ACC112 (cell line): ENCODE results near the gene CHERP.

Source experiments
- H2AFZ ChIP-seq: fragments of 200-600 bp; sonication (generic); one replicate; pipeline ENCODE4 v1.6.0; 2017; ENCODE audit warnings: antibody characterized with exemption, low read length; ENCODE audit not compliant: unreplicated experiment
- H3K27ac ChIP-seq: fragments of 200-600 bp; sonication (generic); 2 replicates; pipeline ENCODE4 v1.5.1; 2014; ENCODE audit warnings: low read depth, mild to moderate bottlenecking, antibody characterized with exemption, low read length, moderate library complexity
- H3K27me3 ChIP-seq: fragments of 200-600 bp; sonication (generic); 2 replicates; pipeline ENCODE4 v1.6.1; 2014; ENCODE audit warnings: mild to moderate bottlenecking, antibody characterized with exemption, low read length, moderate library complexity, mixed read lengths; ENCODE audit not compliant: insufficient read depth
- H3K36me3 ChIP-seq: fragments of 200-600 bp; sonication (generic); 2 replicates; pipeline ENCODE4 v1.6.1; 2016; ENCODE audit warnings: mild to moderate bottlenecking, antibody characterized with exemption, low read length, moderate library complexity, mixed read lengths; ENCODE audit not compliant: insufficient read depth
- H3K4me1 ChIP-seq: fragments of 200-600 bp; sonication (generic); one replicate; pipeline ENCODE4 v1.6.1; 2016; ENCODE audit warnings: low read length, mixed read lengths; ENCODE audit not compliant: insufficient read depth, unreplicated experiment, control insufficient read depth
- H3K4me3 ChIP-seq: fragments of 200-600 bp; sonication (generic); 2 replicates; pipeline ENCODE4 v1.5.1; 2014; ENCODE audit warnings: mild to moderate bottlenecking, low read depth, low read length
- H3K79me2 ChIP-seq: fragments of 200-600 bp; sonication (generic); one replicate; pipeline ENCODE4 v1.6.0; 2016; ENCODE audit warnings: low read length; ENCODE audit not compliant: control insufficient read depth, unreplicated experiment, insufficient read depth

Gene CHERP

GRCh38 chr19:16542045-16542909 is at the start of gene CHERP:
Gene CHERP (minus strand): TSS chr19:16542437. CDS start chr19:16542378, 59 bp downstream.
- peak within 1 kb of the TSS; percentile 73 for H2AFZ ChIP-seq
- peak within 1 kb of the TSS; percentile 81 for H3K27ac ChIP-seq
- H3K27me3 ChIP-seq: no peaks in the 10 kb centered on the region
- no peaks in the 10 kb centered on the region for H3K36me3 ChIP-seq
- peaks cover 9% of the 10 kb centered on the region for H3K4me1 ChIP-seq
- peak within 1 kb of the TSS; percentile 95 for H3K4me3 ChIP-seq
- peaks cover 60% of the 10 kb centered on the region for H3K79me2 ChIP-seq

- H3K27me3 ChIP-seq: no peaks in the 10 kb centered on the region
- no peaks in the 10 kb centered on the region for H3K36me3 ChIP-seq
- H3K27ac ChIP-seq: no peak overlapping the region
- H3K4me1 ChIP-seq: peaks cover 25% of the 10 kb centered on the region
- H3K4me3 ChIP-seq: no peak overlapping the region
- H3K79me2 ChIP-seq: peaks cover 92% of the 10 kb centered on the region
- no peak overlapping the region for H2AFZ ChIP-seq
Measured at GRCh38 chr19:16590876-16591802, 48.9 kb upstream of the CHERP start.

- H2AFZ ChIP-seq: no peak overlapping the region
- H3K79me2 ChIP-seq: peaks cover 91% of the 10 kb centered on the region
- H3K4me1 ChIP-seq: peaks cover 37% of the 10 kb centered on the region
- no peak overlapping the region for H3K27ac ChIP-seq
- H3K27me3 ChIP-seq: no peaks in the 10 kb centered on the region
- H3K4me3 ChIP-seq: no peak overlapping the region
- H3K36me3 ChIP-seq: no peaks in the 10 kb centered on the region
Measured at GRCh38 chr19:16589917-16590316, 47.7 kb upstream of the CHERP start.

GRCh38 chr19:16588824-16589577 is 46.8 kb upstream of the CHERP start:
- no peak overlapping the region for H2AFZ ChIP-seq
- no peak overlapping the region for H3K4me3 ChIP-seq
- no peak overlapping the region for H3K27ac ChIP-seq
- no peaks in the 10 kb centered on the region for H3K36me3 ChIP-seq
- H3K27me3 ChIP-seq: no peaks in the 10 kb centered on the region
- H3K79me2 ChIP-seq: peaks cover 85% of the 10 kb centered on the region
- H3K4me1 ChIP-seq: peaks cover 44% of the 10 kb centered on the region

- Histone ChIP-seq H3K4me3 (no peak overlapping the region), H2AFZ (no peak overlapping the region), H3K79me2 (peaks cover 84% of the 10 kb centered on the region), H3K36me3 (no peaks in the 10 kb centered on the region), H3K27me3 (no peaks in the 10 kb centered on the region), H3K27ac (no peak overlapping the region), H3K4me1 (peaks cover 52% of the 10 kb centered on the region)
Measured at GRCh38 chr19:16587833-16588823, 45.9 kb upstream of the CHERP start.

- no peak overlapping the region for H3K4me3 ChIP-seq
- H3K79me2 ChIP-seq: peaks cover 84% of the 10 kb centered on the region
- no peak overlapping the region for H2AFZ ChIP-seq
- no peaks in the 10 kb centered on the region for H3K27me3 ChIP-seq
- H3K27ac ChIP-seq: no peak overlapping the region
- H3K4me1 ChIP-seq: peaks cover 55% of the 10 kb centered on the region
- no peaks in the 10 kb centered on the region for H3K36me3 ChIP-seq
Measured at GRCh38 chr19:16586991-16587832, 45.0 kb upstream of the CHERP start.

- Histone ChIP-seq H3K27ac (peak overlapping the region; percentile 38; the same call in 1 of the 2 replicates), H3K4me3 (no peak overlapping the region), H3K27me3 (no peaks in the 10 kb centered on the region), H3K36me3 (no peaks in the 10 kb centered on the region), H3K79me2 (peaks cover 84% of the 10 kb centered on the region), H2AFZ (no peak overlapping the region), H3K4me1 (peaks cover 62% of the 10 kb centered on the region)
Measured at GRCh38 chr19:16586477-16586871, 44.2 kb upstream of the CHERP start.

GRCh38 chr19:16585808-16586476 is 43.7 kb upstream of the CHERP start:
- H3K36me3 ChIP-seq: no peaks in the 10 kb centered on the region
- H3K27me3 ChIP-seq: no peaks in the 10 kb centered on the region
- no peak overlapping the region for H3K4me3 ChIP-seq
- H3K4me1 ChIP-seq: peaks cover 67% of the 10 kb centered on the region
- no peak overlapping the region for H2AFZ ChIP-seq
- H3K27ac ChIP-seq: peak overlapping the region; percentile 75; the same call in 1 of the 2 replicates
- H3K79me2 ChIP-seq: peaks cover 85% of the 10 kb centered on the region
